SK-N-SH treated with all-trans-retinoic acid at 6 μM for 48 hours (cell line): ENCODE results near the gene TCF25.

ENCODE experiments used
- CREB5 ChIP-seq: fragments of 250-450 bp; sonication (Bioruptor Pico); IDR thresholded peaks from 2 replicates; pipeline ENCODE4 v1.5.1; 2020; ENCODE audit warnings: low read depth, mild to moderate bottlenecking, moderate library complexity
- CSDC2 ChIP-seq: fragments of 250-450 bp; sonication (Bioruptor Pico); IDR thresholded peaks from 2 replicates; pipeline ENCODE4 v1.5.0; 2020; ENCODE audit warnings: mild to moderate bottlenecking, moderate library complexity
- ESRRG ChIP-seq: fragments of 250-450 bp; sonication (Bioruptor Pico); IDR thresholded peaks from 2 replicates; pipeline ENCODE4 v1.6.1; 2021; ENCODE audit warnings: mild to moderate bottlenecking
- OSR1 ChIP-seq: fragments of 250-450 bp; sonication (Bioruptor Pico); IDR thresholded peaks from 2 replicates; pipeline ENCODE4 v1.8.0; 2022; ENCODE audit warnings: moderate library complexity, mild to moderate bottlenecking, inconsistent platforms
- RARB ChIP-seq: fragments of 250-450 bp; sonication (Bioruptor Pico); IDR thresholded peaks from 2 replicates; pipeline ENCODE4 v1.8.0; 2021; ENCODE audit warnings: mild to moderate bottlenecking, moderate library complexity
- SNAI2 ChIP-seq: fragments of 250-450 bp; sonication (Bioruptor Pico); IDR thresholded peaks from 2 replicates; pipeline ENCODE4 v1.5.0; 2020; ENCODE audit warnings: mild to moderate bottlenecking, moderate library complexity
- ZFP3 ChIP-seq: fragments of 250-450 bp; sonication (Bioruptor Pico); IDR thresholded peaks from 2 replicates; pipeline ENCODE4 v1.5.0; 2020; ENCODE audit warnings: mild to moderate bottlenecking, moderate library complexity
- ZFP30 ChIP-seq: fragments of 450-650 bp; formaldehyde crosslinking; IDR thresholded peaks from 2 replicates; pipeline ENCODE4 v1.5.0; 2022; ENCODE audit warnings: mild to moderate bottlenecking, moderate library complexity
- ZNF8 ChIP-seq: fragments of 450-650 bp; formaldehyde crosslinking; IDR thresholded peaks from 2 replicates; pipeline ENCODE4 v1.5.0; 2020; ENCODE audit warnings: mild to moderate bottlenecking, moderate library complexity
- TF ChIP-seq, protein P1 (sequence below): fragments of 250-450 bp; sonication (Bioruptor Pico); IDR thresholded peaks from 2 replicates; pipeline ENCODE4 v1.5.1; 2021; ENCODE audit warnings: mild to moderate bottlenecking, moderate library complexity

DNA sequence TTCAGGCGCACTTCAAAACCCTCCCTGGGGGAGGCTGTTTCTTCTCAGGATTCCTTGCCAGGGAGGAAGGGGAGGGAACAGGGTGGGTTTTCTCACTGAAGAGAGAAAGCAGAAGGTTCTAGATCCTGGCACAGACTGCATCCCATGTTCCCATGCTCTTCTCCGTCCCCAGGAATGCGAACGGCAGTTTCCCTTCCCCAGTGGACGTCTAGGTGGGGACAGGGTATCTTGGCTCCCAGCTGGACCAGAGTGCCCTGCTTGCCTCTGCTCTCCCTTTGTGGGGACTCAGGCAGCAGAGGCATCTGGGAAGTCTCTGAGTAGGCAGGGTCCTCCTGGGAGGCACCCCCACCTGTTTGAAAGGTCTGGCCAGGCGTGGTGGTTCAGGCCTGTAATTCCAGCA is 3.0 kb upstream of the TCF25 start:
- TF ChIP-seq SNAI2 (no peak), CREB5 (CRISPR knock-in tag) (no peak), OSR1 (no peak), CSDC2 (CRISPR knock-in tag) (no peak), ZNF8 (no peak), ZFP3 (no peak), ZFP30 (no peak), ESRRG (no peak), RARB (CRISPR knock-in tag) (no peak)
- TF ChIP-seq, protein P1, sequence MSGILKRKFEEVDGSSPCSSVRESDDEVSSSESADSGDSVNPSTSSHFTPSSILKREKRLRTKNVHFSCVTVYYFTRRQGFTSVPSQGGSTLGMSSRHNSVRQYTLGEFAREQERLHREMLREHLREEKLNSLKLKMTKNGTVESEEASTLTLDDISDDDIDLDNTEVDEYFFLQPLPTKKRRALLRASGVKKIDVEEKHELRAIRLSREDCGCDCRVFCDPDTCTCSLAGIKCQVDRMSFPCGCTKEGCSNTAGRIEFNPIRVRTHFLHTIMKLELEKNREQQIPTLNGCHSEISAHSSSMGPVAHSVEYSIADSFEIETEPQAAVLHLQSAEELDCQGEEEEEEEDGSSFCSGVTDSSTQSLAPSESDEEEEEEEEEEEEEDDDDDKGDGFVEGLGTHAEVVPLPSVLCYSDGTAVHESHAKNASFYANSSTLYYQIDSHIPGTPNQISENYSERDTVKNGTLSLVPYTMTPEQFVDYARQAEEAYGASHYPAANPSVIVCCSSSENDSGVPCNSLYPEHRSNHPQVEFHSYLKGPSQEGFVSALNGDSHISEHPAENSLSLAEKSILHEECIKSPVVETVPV, result no peak
